ENCODE data around the gene MACROH2A1.

The MACROH2A1 gene

GRCh38 chr5:135426102-135427082 is 27.4 kb upstream of the MACROH2A1 start:
- Histone ChIP-seq H2AFZ (ENCODE audit: low read depth, low read length) (peak overlapping the region; percentile 73), H3K4me3 (ENCODE audit: low read depth in 1 of 2, low read length in 2 of 2) (peak overlapping the region in 1 of 2 experiments; percentile 31; a peak in 1 of 4 replicates), H3K4me2 (ENCODE audit: insufficient read depth, low read length) (peak overlapping the region; percentile 51), H4K20me1 (ENCODE audit: insufficient read depth, low read length) (no peaks in the 10 kb centered on the region), H3K79me2 (ENCODE audit: insufficient read depth, low read length) (no peaks in the 10 kb centered on the region), H3K4me1 (ENCODE audit: insufficient read depth, low read length) (peaks cover 31% of the 10 kb centered on the region), H3K36me3 (ENCODE audit: insufficient read depth, low read length) (no peaks in the 10 kb centered on the region), H3K27me3 (ENCODE audit: insufficient read depth, low read length, poor library complexity) (no peaks in the 10 kb centered on the region), H3K9me3 (ENCODE audit: insufficient read depth, low read length, severe bottlenecking) (peaks cover 10% of the 10 kb centered on the region), H3K9ac (ENCODE audit: low read depth, low read length) (peak overlapping the region; percentile 56), H3K27ac (ENCODE audit: low read length) (peak overlapping the region; percentile 92)
- TF ChIP-seq CTCF (IDR thresholded peaks at IDR 0.05; ENCODE audit: borderline replicate concordance, extremely low read depth, low read length, poor library complexity, severe bottlenecking) (peak; percentile 93), EZH2 (IDR thresholded peaks at IDR 0.05; ENCODE audit: borderline replicate concordance, low read depth, low read length, severe bottlenecking) (no peak)
- peak; percentile 95 for ATAC-seq (ENCODE audit: insufficient read depth, low read depth)
- peak; percentile 73 for DNase-seq

GRCh38 chr5:135425641-135426040 is 26.6 kb upstream of the MACROH2A1 start:
- Histone ChIP-seq H3K4me1 (ENCODE audit: insufficient read depth, low read length) (peaks cover 31% of the 10 kb centered on the region), H3K27me3 (ENCODE audit: insufficient read depth, low read length, poor library complexity) (no peaks in the 10 kb centered on the region), H3K4me3 (ENCODE audit: low read depth in 1 of 2, low read length in 2 of 2) (peak overlapping the region in 1 of 2 experiments; percentile 31; a peak in 1 of 4 replicates), H4K20me1 (ENCODE audit: insufficient read depth, low read length) (no peaks in the 10 kb centered on the region), H3K27ac (ENCODE audit: low read length) (peak overlapping the region; percentile 92), H3K9me3 (ENCODE audit: insufficient read depth, low read length, severe bottlenecking) (peaks cover 10% of the 10 kb centered on the region), H2AFZ (ENCODE audit: low read depth, low read length) (peak overlapping the region; percentile 73), H3K79me2 (ENCODE audit: insufficient read depth, low read length) (no peaks in the 10 kb centered on the region), H3K4me2 (ENCODE audit: insufficient read depth, low read length) (peak overlapping the region; percentile 51), H3K36me3 (ENCODE audit: insufficient read depth, low read length) (no peaks in the 10 kb centered on the region), H3K9ac (ENCODE audit: low read depth, low read length) (peak overlapping the region; percentile 56)
- no peak for TF ChIP-seq EZH2 (IDR thresholded peaks at IDR 0.05; ENCODE audit: borderline replicate concordance, low read depth, low read length, severe bottlenecking)
- no peak for TF ChIP-seq CTCF (IDR thresholded peaks at IDR 0.05; ENCODE audit: borderline replicate concordance, extremely low read depth, low read length, poor library complexity, severe bottlenecking)
- peak; percentile 62 for DNase-seq
- peak; percentile 88 for ATAC-seq (ENCODE audit: insufficient read depth, low read depth)

- no peak for TF ChIP-seq CTCF (IDR thresholded peaks at IDR 0.05; ENCODE audit: borderline replicate concordance, extremely low read depth, low read length, poor library complexity, severe bottlenecking)
- no peak for TF ChIP-seq EZH2 (IDR thresholded peaks at IDR 0.05; ENCODE audit: borderline replicate concordance, low read depth, low read length, severe bottlenecking)
- H3K4me1 ChIP-seq (ENCODE audit: insufficient read depth, low read length): peaks cover 31% of the 10 kb centered on the region
Measured at GRCh38 chr5:135423846-135424168, 24.8 kb upstream of the MACROH2A1 start.

More at GRCh38 chr5:135423846-135424168, 24.8 kb upstream of the MACROH2A1 start:
- ATAC-seq (ENCODE audit: insufficient read depth, low read depth) (no peak), DNase-seq (no peak)
- H3K4me3 ChIP-seq (ENCODE audit: low read depth in 1 of 2, low read length in 2 of 2): no peak overlapping the region
- H3K9me3 ChIP-seq (ENCODE audit: insufficient read depth, low read length, severe bottlenecking): peaks cover 10% of the 10 kb centered on the region
- no peaks in the 10 kb centered on the region for H4K20me1 ChIP-seq (ENCODE audit: insufficient read depth, low read length)
- H3K27ac ChIP-seq (ENCODE audit: low read length): no peak overlapping the region
- no peak overlapping the region for H3K4me2 ChIP-seq (ENCODE audit: insufficient read depth, low read length)
- H3K36me3 ChIP-seq (ENCODE audit: insufficient read depth, low read length): no peaks in the 10 kb centered on the region
- H2AFZ ChIP-seq (ENCODE audit: low read depth, low read length): no peak overlapping the region
- no peaks in the 10 kb centered on the region for H3K79me2 ChIP-seq (ENCODE audit: insufficient read depth, low read length)
- H3K9ac ChIP-seq (ENCODE audit: low read depth, low read length): no peak overlapping the region
- H3K27me3 ChIP-seq (ENCODE audit: insufficient read depth, low read length, poor library complexity): no peaks in the 10 kb centered on the region

All from DND-41 (cell line).